Pulmonary artery endothelial cell (primary cell): ENCODE data around the gene C19orf44. TPM values are rescaled to one million over a fixed set of nuclear protein-coding genes. Genes with fewer than 3 reads are reported as not detected.
"Not testable (repeated sequence)": the region's sequence is repeated elsewhere in the genome, so short reads cannot be mapped to it uniquely, and the experiment has no call there.

ENCODE experiments used
- DNase-seq: peaks from one replicate; pipeline ENCODE4 v3.0.0-alpha.2; 2011; ENCODE audit warnings: low read depth, low spot score
- total RNA-seq: library from RNA; depleted of rRNA; stranded (reverse); fragments of >200 nt; gene quantifications from 2 replicates; pipeline ENCODE4 v1.2.3, GENCODE V29; 2014

The C19orf44 gene
- 1.6 and 2.6 TPM in 2 replicates for total RNA-seq

GRCh38 chr19:16495982-16496612 is at the start of gene C19orf44, which contains the start of gene CALR3:
Gene C19orf44, plus strand, starts transcription at chr19:16496394. Its CDS starts 4,399 bp downstream, at chr19:16500793.
Gene CALR3, minus strand, starts transcription at chr19:16496167. Its CDS starts 38 bp downstream, at chr19:16496129.
- DNase-seq, result peak; percentile 93

DNA sequence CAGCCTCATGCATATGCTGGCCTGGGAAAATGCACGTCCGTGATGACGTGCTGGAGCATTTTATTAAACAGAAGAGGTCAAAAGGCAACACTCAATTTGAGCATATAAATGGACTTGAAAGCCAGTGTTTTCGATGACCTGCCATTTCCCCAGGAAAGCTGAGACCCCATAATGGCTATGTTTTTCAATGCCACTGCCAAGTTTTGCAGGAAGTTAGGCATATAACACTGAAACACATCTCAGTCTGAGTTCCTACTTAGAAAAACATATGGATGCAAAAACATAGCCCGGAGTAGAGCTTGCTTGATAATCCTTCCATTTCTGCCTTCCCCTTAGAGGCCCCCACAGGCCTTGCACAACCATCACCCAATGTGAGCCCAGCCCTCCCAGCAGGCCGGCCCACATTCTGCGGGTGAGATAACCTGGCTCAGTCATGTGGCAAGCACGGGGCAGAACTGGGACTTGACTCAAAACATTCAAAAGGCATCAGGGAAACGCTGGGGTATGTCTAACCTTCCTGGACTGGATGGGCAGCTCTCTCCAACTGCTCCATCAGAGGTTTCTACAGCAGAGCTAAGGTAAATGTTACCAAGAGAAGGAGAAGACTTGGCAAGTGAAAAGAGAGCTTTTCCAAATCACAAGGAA is 49.3 kb upstream of the C19orf44 start:
- peak; percentile 90 for DNase-seq

DNA sequence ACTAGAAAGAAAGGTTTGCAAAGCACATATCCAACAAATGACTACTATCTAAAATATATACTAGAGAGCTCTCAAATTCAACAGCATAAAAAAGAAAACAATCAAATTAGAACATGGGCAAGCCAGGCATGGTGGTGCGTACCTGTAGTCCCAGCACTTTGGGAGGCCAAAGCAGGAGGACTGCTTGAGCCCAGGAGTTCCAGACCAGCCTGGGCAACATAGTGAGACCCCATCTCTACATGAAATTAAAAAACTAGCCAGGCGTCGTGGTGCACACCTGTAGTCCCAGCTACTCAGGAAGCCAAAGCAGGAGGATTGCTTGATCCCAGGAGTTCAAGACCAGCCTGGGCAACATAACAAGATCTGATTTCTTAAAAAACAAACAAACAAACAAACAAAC is 47.3 kb upstream of the C19orf44 start:
- not testable (repeated sequence) for DNase-seq

- DNase-seq, result no peak
These were observed 46.7 kb upstream of the C19orf44 start for GRCh38 chr19:16449330-16449961.

DNA sequence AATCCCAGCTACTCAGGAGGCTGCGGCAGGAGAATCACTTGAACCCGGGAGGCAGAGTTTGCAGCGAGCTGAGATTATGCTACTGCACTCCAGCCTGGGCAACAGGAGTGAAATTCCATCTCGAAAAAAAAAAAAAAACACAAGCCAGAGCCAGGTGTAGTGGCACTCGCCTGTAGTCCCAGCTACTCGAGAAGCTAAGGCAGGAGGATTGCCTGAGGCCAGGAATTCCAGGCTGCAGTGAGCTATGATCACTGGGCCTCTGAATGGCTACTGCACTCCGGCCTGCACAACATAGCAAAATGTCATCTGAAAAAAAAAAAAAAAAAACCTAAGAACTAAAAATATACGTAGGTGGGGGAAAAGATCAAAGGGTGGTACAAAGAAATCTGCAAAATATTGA is 43.9 kb upstream of the C19orf44 start:
- no peak for DNase-seq

- DNase-seq, result no peak
These were observed 41.8 kb upstream of the C19orf44 start for GRCh38 chr19:16454351-16454918.

- no peak for DNase-seq
These were observed 40.7 kb upstream of the C19orf44 start for GRCh38 chr19:16455489-16455888.

DNA sequence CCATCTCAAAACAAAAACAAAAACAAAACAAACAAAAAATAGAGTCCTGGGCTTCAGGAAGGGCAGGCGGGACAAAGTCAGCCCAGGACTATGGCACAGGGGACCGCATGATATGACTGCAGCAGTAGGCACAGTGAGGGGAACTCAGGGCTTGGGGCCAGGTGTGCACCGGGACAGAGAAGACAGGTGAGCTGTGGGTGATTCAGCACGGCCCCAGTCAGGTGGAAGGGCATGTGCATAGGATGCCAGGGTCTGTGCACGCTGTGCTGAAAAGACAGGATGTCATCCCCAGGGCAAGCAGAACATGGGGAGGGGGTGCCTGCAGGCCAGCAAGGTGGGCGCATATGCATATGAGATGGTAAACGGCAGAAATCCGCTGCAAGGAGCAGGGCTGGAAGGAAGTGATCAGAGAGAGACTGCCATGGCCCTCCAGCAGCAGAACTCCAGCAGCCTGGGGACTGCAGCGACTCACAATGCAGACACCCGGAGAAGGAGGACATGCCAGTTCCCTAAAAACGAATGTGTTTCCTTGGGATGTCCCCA is 39.5 kb upstream of the C19orf44 start:
- no peak for DNase-seq

- DNase-seq, result no peak
These were observed 38.8 kb upstream of the C19orf44 start for GRCh38 chr19:16457195-16457953.

DNA sequence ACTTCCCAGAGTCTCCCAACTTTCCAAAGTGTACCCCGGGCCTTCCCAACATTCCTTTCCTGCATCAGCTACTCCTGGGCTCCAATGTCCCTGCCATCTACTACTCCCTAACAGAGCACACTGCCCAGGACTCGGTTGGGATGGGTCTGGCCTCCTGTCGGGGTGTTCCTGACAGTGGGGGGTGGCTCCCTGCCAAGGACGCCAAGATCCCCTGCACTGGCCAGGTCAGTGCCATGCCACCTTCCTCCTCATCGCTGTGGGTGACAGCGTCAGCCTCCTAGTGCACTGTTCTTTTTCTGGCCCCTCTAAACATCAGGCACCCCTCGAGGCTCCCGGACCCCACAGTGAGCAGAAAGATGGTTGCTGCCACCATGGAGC is 38.3 kb upstream of the C19orf44 start:
- no peak for DNase-seq

- DNase-seq, result no peak
These were observed 37.5 kb upstream of the C19orf44 start for GRCh38 chr19:16458391-16459341.

GRCh38 chr19:16459680-16460079 is 36.5 kb upstream of the C19orf44 start:
- no peak for DNase-seq

GRCh38 chr19:16460454-16460853 is 35.7 kb upstream of the C19orf44 start:
- DNase-seq, result no peak

DNA sequence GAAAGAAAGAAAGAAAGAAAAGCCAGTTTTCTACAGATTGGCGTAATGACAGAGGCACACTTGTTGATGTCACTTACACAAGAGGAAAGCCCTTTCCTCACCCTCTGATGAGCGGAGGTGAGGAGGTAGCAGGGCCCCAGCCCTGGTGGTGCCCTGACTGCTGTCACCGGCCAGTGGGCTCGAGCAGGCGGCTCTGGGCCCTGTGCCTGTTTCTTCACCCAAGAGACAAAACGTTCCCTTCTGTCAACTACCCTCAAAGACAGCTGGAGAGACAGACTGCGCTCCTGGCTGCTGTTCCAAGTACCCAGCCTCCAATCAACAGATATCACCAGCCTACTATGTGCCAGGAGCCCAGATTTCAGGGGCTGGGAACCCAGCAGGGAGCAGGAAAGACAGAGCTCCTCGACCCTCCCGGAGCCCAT is 34.6 kb upstream of the C19orf44 start:
- DNase-seq, result no peak

GRCh38 chr19:16462757-16463250 is 33.4 kb upstream of the C19orf44 start:
- DNase-seq, result no peak

- DNase-seq, result no peak
These were observed 32.7 kb upstream of the C19orf44 start for GRCh38 chr19:16463341-16463990.

- DNase-seq, result no peak
These were observed 32.1 kb upstream of the C19orf44 start for GRCh38 chr19:16463991-16464575.

DNA sequence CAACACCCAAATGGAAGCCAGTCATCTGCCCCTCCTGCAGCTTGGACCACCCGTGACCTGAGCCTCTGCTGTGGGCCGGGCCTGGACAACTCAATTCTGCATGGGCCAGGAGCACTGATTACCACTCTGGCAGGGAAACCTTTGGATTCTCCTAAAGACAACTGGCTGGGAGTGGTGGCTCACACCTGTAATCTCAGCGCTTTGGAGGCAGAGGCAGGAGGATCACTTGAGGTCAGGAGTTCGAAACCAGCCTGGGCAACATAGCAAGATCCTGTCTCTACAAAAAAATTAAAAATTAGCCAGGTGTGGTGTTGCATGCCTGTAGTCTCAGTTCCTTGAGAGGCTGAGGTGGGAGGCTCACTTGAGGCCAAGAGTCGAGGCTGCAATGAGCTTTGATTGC is 31.0 kb upstream of the C19orf44 start:
- no peak for DNase-seq

DNA sequence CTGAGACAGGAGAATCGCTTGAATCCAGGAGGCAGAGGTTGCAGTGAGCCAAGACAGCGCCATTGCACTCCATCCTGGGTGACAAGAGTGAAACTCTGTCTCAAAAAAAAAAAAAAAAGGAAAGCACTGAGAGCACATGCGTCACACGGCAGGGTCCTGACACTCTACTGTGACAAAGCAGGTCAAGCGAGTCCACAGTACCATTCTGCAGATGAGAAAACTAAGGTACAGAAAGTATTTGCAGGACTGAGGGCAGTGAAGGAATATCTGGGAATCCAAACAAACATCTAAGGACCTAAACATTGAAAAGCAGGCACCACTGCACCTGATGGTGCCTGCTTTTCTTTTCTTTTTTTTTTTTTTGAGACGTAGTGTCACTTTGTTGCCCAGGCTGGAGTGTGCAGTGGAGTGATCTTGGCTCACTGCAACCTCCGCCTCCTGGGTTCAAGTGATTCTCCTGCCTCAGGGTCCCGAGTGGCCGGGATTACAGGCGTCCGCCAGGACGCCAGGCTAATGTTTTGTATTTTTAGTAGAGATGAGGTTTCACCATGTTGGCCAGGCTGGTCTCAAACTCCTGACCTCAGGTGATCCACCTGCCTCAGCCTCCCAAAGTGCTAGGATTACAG is 29.3 kb upstream of the C19orf44 start:
- DNase-seq, result not testable (repeated sequence)
